Adrenal gland (tissue), 12 donors: ENCODE data around the gene ANKFN1. TPM values are rescaled to one million over a fixed set of nuclear protein-coding genes. Genes with fewer than 3 reads are reported as not detected.
"Not testable (repeated sequence)": the region's sequence is repeated elsewhere in the genome, so short reads cannot be mapped to it uniquely, and the experiment has no call there.

Experiments
- DNase-seq, 7 donors: peaks; one replicate each; pipeline ENCODE4 v3.0.0-alpha.2; 2019 to 2020
- H3K27ac ChIP-seq, 5 donors: fragments of 200-600 bp; sonication (generic) in 4 of 5; 1 replicate in 3 of 5; 2 replicates in 2 of 5; pipeline versions ENCODE4 v1.5.1 to v1.8.0; 2016 to 2020; ENCODE audit warnings: mild to moderate bottlenecking in 1 of 5
- H3K27me3 ChIP-seq: fragments of 200-600 bp; 2 replicates; pipeline ENCODE4 v1.8.0; 2021
- H3K36me3 ChIP-seq, 2 donors: fragments of 200-600 bp; replicated peaks in 1 of 2; 1 replicate in 1 of 2; 2 replicates in 1 of 2; pipeline versions ENCODE4 v1.5.1 to v1.8.0; 2018 to 2022
- H3K4me1 ChIP-seq, 2 donors: fragments of 200-600 bp; replicated peaks in 1 of 2; 1 replicate in 1 of 2; 2 replicates in 1 of 2; pipeline versions ENCODE4 v1.5.1 to v1.8.0; 2018 to 2021
- H3K4me3 ChIP-seq, 4 donors: fragments of 200-600 bp; sonication (generic) in 3 of 4; one replicate each; pipeline ENCODE4 v1.5.1; 2016 to 2018
- H3K9me3 ChIP-seq, 3 donors: fragments of 200-600 bp; sonication (generic) in 1 of 3; replicated peaks in 1 of 3; 1 replicate in 2 of 3; 2 replicates in 1 of 3; pipeline versions ENCODE4 v1.5.1 to v1.8.0; 2016 to 2021
- POLR2A ChIP-seq, 2 donors: fragments of 450-650 bp; IDR thresholded peaks; one replicate each; pipeline ENCODE4 v1.6.1; 2017; ENCODE audit warnings: antibody characterized with exemption in 2 of 2, mild to moderate bottlenecking in 2 of 2, moderate library complexity in 1 of 2
- WGBS, 4 donors: extraction: QIAGEN DNeasy Blood & Tissue Kit in 2 of 4; methylation state at CpG; one replicate each; pipeline versions ENCODE4 v1.1.5 to v1.1.7; 2013 to 2017; 5-methylcytosine and 5-hydroxymethylcytosine counted together
- intact Hi-C, 2 donors: fragments of 100-400 bp; cut with DNase I; formaldehyde crosslinking; loops; one replicate each; pipeline versions ENCODE4 v1.14.1 to v1.15.0; 2022 to 2023
- polyA plus RNA-seq, 3 donors: library from polyadenylated mRNA; stranded (reverse); fragments of 200-250 nt in 2 of 3; fragments of 350-450 nt in 1 of 3; fragmentation: Illumina TruSeq in 1 of 3; extraction: RNeasy Lipid Tissue Mini Kit (QIAGEN cat#74804) in 1 of 3; gene quantifications; one replicate each; pipeline ENCODE4 v1.2.3, GENCODE V29; 2013 to 2014
- total RNA-seq, 9 donors: library from RNA; depleted of rRNA in 4 of 9; stranded (reverse); fragments of >200 nt in 4 of 9; fragments of 120-200 nt in 1 of 9; fragmentation: NEBNext Ultra II Directional in 1 of 9; extraction: Animal tissue kit (Norgen Biotek cat#: 25700) in 1 of 9; gene quantifications; one replicate each; pipeline versions ENCODE4 v1.1.0 to v1.2.4, GENCODE V29; 2013 to 2023
- TF ChIP-seq, protein P1 (sequence below), 6 experiments: fragments of 450-650 bp in 4 of 6; fragments of 200-600 bp in 2 of 6; sonication (generic) in 1 of 6; IDR thresholded peaks; 1 replicate in 5 of 6; 2 replicates in 1 of 6; pipeline versions ENCODE4 v1.5.1 to v1.8.0; 2016 to 2021; ENCODE audit warnings: antibody characterized with exemption in 6 of 6, mild to moderate bottlenecking in 2 of 6, moderate library complexity in 1 of 6
- donor health status: healthy with polysubstance abuse.
- donor health status: Bipolar disorder and iron deficiency.
- donor health status: DM: yes; HTN: yes; CAD: no.
- donor health status: DM: no; HTN: no; CAD: no.
- donor health status: DM: no; HTN: no; CAD: no.
- donor health status: DM: yes; HTN: yes; CAD: no.

Gene ANKFN1
- total and polyA plus RNA-seq, 12 donors: 0.18 to 1.6 (median 0.41) TPM; not detected in 5

GRCh38 chr17:56407086-56407485, 253.8 kb downstream of the ANKFN1 start:
- 50 to 56% (median 54%) methylated on average over 1 of the region's 1 CpG for WGBS, 4 donors
- H3K4me1 ChIP-seq: no peaks in the 10 kb centered on the region

GRCh38 chr17:56412356-56412755, 259.1 kb downstream of the ANKFN1 start:
- H3K27me3 ChIP-seq, H3K4me3 ChIP-seq, H3K4me1 ChIP-seq, DNase-seq, intact Hi-C loops, H3K9me3 ChIP-seq, H3K36me3 ChIP-seq, H3K27ac ChIP-seq: not testable (repeated sequence)
- WGBS, 4 donors: 62 to 72% (median 63%) methylated on average over 2 of the region's 2 CpGs

More at GRCh38 chr17:56407086-56407485, 253.8 kb downstream of the ANKFN1 start:
- intact Hi-C loops: no loop called here
- Histone ChIP-seq H3K36me3 (no peaks in the 10 kb centered on the region), H3K9me3 (no peaks in the 10 kb centered on the region), H3K27ac (no peak overlapping the region), H3K4me3 (no peak overlapping the region), H3K27me3 (no peaks in the 10 kb centered on the region)
- TF ChIP-seq, protein P1, sequence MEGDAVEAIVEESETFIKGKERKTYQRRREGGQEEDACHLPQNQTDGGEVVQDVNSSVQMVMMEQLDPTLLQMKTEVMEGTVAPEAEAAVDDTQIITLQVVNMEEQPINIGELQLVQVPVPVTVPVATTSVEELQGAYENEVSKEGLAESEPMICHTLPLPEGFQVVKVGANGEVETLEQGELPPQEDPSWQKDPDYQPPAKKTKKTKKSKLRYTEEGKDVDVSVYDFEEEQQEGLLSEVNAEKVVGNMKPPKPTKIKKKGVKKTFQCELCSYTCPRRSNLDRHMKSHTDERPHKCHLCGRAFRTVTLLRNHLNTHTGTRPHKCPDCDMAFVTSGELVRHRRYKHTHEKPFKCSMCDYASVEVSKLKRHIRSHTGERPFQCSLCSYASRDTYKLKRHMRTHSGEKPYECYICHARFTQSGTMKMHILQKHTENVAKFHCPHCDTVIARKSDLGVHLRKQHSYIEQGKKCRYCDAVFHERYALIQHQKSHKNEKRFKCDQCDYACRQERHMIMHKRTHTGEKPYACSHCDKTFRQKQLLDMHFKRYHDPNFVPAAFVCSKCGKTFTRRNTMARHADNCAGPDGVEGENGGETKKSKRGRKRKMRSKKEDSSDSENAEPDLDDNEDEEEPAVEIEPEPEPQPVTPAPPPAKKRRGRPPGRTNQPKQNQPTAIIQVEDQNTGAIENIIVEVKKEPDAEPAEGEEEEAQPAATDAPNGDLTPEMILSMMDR (IDR thresholded peaks at IDR 0.05): no peak
- no peak for TF ChIP-seq POLR2A (IDR thresholded peaks at IDR 0.05)
- no peak for DNase-seq

DNA sequence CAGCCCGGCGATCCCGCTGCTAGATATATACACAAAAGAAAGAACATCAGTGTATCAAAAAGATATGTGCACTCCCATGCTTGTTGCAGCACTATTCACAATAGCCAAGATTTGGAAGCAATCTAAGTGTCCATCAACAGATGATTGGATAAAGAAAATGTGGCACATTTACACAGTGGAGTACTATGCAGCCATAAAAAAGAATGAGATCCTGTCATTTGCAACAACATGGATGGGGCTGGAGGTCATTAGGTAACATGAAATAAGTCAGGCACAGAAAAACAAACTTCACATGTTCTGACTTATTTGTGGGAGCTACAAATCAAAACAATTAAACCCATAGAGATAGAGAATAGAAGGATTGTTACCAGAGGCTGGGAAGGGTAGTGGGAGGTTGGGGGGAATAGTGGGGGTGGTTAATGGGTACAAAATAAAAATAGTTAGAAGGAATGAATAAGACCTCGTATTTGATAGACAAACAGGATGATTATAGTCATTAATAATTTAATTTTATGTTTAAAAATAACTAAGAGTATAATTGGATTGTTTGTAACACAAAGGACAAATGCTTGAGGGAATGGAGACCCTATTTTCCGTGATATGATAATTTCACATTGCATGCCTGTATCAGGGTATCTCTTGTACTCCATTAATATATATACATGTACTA, 263.5 kb downstream of the ANKFN1 start:
- TF ChIP-seq, protein P1 (IDR thresholded peaks at IDR 0.05): no peak
- no peak for TF ChIP-seq POLR2A (IDR thresholded peaks at IDR 0.05)
- intact Hi-C loops: no loop called here

GRCh38 chr17:56424005-56424404, 270.7 kb downstream of the ANKFN1 start:
- no peak overlapping the region for H3K4me3 ChIP-seq
- no peak for DNase-seq
- intact Hi-C loops: no loop called here

More for the DNA sequence above, 263.5 kb downstream of the ANKFN1 start:
- Histone ChIP-seq H3K4me3 (no peak overlapping the region), H3K27me3 (no peaks in the 10 kb centered on the region), H3K9me3 (no peaks in the 10 kb centered on the region), H3K27ac (no peak overlapping the region), H3K4me1 (no peaks in the 10 kb centered on the region), H3K36me3 (no peaks in the 10 kb centered on the region)
- no peak for DNase-seq
- WGBS, 4 donors: 81 to 86% (median 84%) methylated on average over 5 of the region's 5 CpGs

More at GRCh38 chr17:56424005-56424404, 270.7 kb downstream of the ANKFN1 start:
- no peak for TF ChIP-seq POLR2A (IDR thresholded peaks at IDR 0.05)
- TF ChIP-seq, protein P1 (IDR thresholded peaks at IDR 0.05): no peak
- no peaks in the 10 kb centered on the region for H3K4me1 ChIP-seq
- H3K36me3 ChIP-seq: no peaks in the 10 kb centered on the region
- H3K27me3 ChIP-seq: no peaks in the 10 kb centered on the region
- H3K9me3 ChIP-seq: no peaks in the 10 kb centered on the region
- 67 to 90% (median 71%) methylated on average over 2 of the region's 2 CpGs for WGBS, 4 donors
- no peak overlapping the region for H3K27ac ChIP-seq
